CD4-positive, alpha-beta T cell treated with Interferon gamma for 1 hour (primary cell): ENCODE results near the gene RCOR1.
A peak's percentile ranks its signal among the peaks of the same experiment; 100 is the strongest.
"Not testable (repeated sequence)": the region's sequence is repeated elsewhere in the genome, so short reads cannot be mapped to it uniquely, and the experiment has no call there.

Source experiments
- DNase-seq: peaks from one replicate; pipeline ENCODE4 v3.0.0-alpha.2; 2020

RCOR1 gene

DNA sequence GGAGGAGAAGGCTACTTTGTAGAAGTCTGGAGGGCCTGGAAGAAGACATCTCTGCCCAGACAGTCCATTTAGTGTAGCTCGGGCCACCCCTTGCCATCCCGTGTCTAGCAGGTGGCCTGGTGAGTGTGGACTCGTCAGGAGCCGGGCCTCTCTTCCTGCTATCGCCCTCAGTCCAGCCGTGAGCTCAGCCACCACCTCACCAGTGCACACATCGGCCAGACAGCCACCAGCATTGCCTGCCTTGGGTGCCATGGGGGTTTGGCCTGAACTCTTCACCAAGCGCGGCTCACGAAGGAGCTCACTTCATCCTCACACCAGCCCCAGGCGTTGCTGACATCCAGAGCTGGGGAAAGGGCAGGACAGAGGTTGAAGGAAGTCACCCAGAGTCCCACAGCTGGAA is 165.2 kb downstream of the RCOR1 start:
- no peak for DNase-seq

DNA sequence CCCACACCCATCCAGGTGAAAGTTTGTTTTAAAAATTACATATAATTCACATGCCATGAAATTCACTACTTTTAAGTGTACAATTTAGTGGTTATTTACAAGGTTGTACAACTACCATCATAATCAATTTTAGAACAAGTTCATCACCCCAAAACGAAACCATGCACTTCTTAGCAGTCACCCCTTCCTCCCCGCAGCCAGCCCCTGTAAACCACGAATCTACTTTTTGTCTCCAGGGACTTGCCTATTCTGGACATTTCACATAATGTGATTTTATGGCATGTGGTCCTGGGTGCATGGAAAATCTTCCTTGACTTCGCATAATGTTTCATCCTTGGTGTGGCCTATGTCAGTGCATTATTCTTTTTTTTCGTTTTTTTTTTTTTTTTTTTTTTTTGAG is 165.6 kb downstream of the RCOR1 start:
- DNase-seq = no peak

DNA sequence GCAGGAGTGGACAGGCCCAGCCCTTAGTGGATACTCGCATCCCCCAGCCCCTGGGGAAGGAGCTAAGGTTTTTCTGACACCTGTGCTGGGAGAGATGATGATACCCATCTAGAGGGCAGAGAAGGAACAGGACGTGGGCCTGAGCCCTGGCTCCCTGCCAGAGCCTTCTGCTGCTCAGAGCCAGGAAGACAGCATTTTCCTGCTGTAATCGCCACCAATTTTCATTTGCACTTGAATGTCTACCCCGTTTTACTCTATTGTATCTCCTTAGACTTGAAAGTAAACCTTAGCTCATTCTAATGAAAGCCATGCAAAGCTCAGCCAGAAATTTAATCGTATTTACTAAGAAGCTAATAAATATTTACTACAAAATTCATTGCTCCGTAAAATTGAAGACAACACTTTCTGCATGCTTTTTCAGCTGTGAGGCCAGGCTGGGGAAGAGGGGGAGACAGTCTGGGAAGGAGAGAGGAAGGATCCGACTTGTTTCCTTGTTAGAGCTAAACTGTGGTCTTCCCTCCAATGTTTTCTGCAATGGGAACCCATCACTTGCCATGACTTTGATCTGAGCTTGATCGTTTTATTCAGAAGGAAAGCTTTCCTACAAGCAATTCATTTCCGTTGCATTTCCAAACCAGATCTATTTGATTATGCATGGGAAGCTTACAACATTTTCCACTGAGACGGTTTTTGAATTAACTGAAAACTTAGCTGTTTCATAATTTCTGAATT is 167.2 kb downstream of the RCOR1 start:
- no peak for DNase-seq

DNA sequence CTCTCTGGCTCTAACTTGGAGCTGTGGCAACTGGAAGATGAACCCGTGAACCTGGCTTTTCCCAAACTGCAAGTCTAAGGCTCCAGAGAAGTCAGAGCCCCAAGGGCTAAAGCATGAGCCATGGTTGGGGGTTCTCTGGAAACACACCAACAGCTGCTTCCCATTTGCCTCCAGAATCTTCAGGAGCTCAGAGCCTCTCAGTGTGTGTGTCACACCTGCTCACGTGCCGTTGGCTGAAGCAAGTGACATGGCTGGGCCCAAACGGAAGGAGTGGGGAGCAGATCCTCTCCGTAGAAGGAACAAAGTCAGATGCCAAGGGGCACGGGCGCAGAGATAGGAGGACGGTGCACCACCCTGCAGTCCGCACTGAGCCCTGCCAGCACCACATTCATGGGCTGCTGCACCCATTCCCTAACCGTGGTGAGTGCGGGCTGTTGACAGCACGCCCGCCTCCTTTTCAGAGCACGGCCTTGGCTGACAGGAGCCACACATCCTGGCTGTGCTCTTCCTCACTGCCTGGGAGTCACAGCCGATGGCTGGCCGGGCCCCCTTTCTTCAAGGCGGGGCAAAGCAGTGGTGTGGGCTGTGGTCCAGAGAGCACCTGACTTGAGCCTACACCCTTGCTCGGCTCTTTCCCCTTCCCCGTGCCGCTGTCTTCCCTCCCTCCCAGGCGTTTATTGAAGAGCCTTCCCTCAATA is 168.2 kb downstream of the RCOR1 start:
- no peak for DNase-seq

DNA sequence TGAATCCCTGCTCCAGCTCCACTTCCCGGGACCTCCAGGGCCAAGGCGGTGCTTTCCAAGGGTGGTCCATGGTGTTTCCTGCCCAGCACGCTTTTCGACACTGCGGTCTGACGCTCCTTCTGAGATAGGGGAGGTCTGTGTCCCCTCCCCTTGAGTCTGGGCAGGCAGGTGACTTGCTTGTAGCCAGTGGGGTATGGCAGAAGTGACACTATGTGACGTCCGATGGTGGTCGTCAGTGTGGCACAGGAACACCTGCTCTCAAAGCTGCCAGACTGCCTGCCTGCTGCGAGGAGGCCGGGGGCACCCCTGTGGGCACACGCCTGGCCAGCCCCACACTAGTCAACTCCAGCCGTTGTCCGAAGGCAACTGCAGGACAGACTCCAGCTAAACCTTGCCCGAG is 168.8 kb downstream of the RCOR1 start:
- no peak for DNase-seq

DNA sequence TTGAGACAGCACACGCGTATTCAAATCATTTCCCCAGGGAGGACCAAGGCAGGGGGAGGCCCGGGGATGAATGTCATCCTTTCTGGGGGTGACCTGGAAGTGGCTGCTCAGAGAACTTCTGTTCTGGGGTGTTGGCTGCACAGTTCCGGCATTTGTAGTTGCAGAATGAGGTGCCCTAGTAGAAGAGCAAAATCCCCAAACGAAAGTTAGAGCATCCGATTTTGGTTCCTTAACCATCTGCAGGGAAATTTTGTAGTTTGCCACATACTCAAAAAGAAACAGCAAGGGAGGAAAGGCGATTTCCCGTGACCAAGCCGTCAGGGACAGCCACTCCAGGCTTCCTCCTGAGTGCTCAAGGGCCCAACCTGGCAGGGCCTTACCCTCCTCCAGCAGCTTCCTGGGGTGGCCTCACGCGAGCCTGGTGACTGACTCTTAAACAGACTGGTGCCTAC is 171.8 kb downstream of the RCOR1 start:
- no peak for DNase-seq

DNA sequence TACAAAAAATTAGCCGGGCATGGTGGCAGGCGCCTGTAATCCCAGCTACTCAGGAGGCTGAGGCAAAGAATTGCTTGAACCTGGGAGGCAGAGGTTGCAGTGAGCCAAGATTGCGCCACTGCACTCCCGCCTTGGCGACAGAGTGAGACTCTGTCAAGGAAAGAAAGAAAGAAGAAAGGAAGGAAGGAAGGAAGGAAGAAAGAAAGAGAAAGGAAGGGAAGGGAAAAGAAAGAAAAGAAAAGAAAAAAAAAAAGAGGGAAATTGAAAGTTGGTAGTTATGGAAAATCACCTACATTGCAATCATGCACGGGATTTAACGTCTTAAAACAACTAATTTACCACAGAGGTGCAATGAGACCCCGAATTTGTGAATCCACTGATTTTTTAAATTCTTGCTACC is 173.3 kb downstream of the RCOR1 start:
- not testable (repeated sequence) for DNase-seq

DNA sequence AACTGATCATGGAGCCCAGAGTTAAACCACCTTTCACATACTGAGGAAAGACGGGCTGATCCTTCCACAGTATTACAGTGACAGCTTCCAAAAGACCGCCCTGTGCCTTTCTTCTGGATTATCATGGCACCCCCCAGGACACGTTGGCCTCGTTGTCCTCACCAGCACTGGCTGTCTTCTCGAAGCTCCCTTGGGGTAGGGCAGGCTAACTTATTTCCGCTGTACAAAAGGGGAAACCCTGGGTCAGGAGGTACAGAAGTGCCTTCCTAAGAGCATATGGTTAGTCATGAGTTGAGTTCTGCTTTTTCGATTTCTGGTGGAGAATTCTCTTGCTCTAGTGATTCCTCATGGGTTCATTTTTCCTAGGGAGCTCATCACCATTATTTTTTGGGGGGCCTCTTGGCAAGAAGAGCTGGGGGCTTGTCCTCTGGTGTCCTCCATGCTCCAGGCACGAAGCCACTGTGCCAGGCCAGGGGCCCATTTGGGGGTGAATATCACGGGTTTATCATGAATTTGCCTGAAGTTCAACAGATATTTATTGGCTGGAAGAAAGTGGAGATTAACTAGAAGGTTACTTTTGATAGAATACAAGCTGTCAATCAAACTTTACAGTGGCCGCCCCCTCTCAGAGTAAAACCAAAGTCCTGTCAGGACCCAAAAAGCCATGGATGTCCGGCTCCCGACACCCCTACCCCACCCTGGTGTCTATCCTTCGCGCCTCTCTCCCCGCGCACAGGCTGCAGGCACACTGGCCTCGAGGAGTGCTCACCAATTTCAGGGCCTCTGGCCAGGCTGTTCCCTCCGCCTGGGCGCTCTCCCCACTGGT is 176.0 kb downstream of the RCOR1 start:
- peak; percentile 73 for DNase-seq

DNA sequence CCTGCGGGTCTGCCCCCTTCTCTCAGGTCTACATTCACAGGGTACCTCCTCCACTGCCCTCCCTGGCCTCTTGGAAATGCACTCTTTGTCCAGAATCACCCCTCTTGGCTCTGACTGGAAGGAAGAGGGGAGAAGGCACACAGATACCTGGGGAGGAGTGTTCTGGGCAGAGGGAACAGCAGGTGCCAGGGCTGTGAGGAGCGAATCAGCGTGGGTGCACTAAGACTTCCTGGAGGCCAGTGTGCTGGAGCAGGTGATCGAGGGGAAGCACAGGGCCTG is 176.5 kb downstream of the RCOR1 start:
- DNase-seq = no peak

DNA sequence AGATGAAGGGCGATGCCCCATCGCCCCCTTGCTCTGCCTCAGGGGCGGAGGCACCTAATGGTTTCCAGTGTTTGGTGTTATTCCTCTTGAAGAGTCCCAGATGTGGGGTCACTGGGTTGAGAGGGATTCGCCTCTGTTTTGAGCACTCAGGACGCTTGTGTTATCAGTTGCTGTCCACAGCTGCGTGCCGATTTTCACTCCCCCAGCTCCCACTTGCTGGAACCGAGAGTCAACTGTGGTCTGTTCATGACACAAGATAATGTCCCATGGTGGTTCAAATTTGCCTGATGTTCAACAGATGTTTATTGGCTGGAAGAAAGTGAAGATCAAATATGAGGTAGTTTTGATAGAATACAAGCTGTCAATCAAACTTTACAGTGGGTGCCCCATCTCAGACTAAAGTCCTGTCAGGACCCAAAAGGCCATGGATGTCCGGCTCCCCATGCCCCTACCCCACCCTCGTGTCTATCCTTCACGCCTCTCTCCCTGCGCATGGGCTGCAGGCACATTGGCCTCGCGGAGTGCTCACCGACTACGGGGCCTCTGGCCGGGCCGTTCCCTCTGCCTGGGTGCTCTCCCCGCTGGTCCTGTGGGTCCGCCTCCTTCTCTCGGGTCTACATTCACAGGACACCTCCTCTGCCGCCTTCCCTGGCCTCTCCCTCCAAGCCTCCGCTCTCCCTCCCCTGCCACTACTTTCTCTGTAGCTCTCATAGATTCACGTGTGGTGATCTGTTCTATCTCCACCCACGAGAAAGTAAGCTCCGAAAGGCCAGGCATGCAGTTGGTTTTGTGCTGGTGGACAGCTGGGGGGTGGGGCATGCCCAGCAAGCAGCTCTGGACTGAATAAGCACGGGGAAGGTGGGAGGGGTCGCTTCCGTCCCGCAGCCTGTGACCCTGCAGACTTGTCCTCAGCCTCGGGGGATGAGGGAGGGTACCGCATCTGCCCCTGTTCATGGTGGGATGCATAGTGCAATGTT is 178.0 kb downstream of the RCOR1 start:
- DNase-seq = no peak

DNA sequence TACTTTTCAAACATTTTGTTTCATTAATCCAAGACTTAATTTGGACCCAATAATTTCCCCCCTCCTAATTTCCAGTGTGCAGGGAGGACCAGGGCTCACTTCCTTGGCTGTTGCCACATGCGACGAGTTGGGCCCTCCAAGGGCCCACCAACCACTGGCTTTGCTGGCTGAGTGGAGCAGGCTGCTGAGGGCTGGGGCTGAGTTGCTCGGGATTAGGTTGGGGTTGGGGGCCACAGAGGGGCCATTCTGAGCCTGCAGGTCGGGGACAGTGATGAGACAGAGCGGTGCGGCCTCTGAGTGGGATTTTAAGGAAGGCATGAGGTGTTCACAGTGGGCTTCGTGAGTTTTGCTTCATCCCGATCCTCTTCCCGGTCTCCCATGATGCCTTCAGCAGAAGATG is 178.7 kb downstream of the RCOR1 start:
- no peak for DNase-seq

DNA sequence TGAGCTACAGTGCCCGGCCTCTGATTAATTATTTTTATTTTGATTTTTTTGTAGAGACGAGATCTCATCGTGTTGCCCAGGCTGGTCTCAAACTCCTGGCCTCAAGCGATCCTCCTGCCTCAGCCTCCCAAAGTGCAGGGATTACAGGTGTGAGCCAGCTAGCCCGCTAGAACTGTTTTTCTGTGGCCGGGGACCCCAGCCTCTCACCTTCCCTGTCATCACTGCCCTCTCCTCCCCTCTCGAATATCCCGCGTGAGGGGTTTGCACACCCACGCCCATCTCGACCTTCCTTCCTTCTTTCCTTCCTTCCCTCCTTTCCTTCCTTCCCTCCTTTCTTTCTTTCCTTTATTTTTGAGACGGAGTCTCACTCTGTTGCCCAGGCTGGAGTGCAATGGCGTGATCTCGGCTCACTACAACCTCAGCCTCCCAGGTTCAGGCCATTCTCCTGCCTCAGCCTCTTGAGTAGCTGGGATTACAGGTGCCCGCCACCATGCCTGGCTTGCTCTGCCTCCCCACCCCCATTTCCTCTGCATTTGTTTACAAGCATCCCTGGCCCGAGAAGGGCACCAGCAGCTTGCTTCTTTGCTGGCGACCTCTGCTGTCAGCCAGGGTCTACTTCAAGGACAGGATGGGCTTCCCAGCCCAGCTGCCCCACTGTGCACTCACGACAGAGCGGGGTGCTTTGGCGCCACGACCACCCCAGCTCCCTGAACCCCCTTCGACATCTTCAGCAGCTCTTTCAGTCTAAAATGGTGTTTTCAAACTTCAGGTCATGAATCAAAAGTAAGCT is 180.5 kb downstream of the RCOR1 start:
- DNase-seq = no peak

DNA sequence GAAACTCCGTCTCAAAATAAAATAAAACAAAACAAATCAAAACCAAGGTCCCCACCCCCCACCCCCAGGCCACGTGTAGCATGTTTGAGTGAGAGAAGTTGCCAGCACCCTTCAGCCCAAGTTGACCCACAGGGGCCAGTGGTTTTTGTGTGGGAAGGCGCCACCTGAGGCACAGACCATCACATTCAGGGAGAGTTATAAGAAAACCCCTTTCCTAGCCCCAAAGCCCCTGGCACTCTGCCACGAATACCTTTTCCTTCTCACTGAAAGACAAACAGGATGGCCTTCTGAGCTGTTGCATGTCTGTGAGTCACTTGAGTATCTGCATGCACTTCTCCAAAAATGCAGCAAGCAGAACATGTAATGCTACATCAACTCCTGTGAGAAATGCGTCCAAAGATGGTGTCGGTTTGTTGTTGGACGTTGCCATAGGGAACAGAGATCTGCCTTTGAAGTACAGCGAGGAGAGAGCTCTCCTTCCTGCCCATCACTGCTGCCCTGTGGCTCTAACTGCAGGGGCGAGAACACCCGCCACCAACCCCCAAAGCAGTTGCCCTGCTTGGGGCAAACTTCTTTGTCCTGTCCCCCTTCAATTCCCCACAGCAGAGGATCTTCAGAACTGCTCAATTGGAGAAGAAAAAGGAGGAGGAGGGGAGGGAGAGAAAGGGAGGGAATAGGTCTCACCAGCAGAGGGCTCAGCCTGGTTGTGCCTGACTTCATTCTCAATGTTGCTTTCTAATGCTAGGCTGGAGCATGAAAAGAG is 182.1 kb downstream of the RCOR1 start:
- peak; percentile 74 for DNase-seq

DNA sequence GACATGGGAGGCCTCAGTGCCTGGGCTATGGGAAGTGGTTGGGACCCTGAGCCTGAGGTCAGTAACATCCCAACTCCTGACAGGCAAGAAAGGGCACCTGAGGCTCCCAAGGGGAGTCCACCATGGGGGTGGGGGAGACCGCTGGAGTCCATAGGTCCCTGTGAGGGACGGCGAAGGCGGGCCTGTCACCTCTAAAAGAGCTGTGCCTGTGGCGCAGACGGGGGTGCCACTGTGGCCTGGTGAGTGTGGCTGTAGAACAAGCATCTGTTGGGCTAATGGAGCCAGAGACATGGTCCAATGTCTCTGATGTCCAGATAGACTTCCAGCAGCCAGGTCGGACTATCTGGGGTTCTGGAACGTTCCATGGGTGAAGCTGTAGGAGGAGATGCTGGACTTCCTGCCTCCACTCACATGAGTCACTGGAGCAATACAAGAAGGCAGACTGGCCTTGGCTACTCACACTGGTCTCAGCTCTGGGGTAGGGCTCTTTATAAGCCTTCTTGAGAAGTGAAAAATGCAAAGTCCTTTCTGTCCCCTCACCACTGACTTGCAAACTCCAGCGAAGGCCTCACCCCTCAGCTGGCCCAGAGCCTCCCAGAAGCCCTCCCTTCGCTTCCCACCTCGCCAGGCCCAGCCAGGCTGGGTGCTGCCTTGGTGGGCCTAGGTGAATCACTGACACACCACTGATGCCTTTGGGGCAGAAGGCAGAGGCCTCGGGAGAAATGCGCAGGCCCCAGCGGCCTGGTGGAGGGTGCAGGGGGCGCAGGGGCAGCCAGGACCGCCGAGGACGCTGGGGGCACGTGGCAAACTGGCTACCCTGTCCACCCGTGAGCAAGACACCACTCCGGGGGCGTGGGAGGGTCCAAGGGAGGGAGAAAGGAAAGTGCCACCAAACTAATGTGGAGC is 183.7 kb downstream of the RCOR1 start:
- DNase-seq = no peak

DNA sequence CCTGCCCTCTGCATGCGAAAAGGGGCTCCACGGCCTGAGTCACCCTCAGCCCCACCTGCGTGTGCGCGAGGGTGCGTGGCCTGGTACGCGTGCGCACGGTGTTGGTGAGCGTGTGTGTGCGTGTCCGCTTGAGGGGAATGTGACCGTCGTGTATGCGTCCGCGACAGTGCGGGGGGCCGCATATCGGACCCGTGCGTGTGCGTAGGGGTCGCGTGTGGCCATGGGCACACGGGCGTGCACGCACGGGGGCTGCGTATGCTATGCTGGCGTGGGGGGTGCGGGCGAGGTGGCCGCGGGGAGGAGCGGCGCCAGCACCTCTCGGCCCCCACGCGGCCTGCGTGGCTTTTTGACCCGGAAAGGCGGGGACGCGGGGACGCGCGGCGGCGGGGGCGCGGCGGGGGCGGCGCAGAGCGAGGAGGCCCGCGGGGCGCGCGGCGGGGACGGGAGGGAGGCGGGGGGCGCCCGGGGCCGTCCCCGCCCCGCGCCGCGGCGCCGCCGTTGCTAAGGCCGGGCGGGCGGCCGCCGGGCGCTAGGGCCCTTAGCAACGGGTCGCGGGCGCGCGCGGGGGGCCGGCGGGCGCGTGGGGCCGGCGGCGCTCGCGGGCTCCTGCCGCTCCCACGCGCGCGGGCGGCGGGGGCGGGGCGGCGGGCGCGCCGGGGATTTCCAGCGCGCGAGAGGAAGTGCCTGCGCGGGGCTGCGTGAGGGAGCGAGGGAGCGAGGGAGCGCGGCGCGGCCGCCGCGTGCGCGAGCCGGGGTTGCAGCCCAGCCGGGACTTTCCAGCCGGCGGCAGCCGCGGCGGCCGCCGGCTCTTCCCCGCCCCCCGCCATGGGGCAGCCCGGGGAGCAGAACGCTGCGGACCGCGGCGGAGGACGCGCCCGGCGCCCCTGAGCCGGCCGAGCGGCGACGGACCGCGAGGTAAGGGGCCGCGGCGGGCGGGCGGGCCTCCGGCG is 184.6 kb downstream of the RCOR1 start, which contains the start of gene TRAF3:
Gene TRAF3 (plus strand): TSS at position 689 of the 950 bp plus-strand sequence. CDS start 92,753 bp downstream, outside the sequence.
- peak; percentile 91 for DNase-seq

DNA sequence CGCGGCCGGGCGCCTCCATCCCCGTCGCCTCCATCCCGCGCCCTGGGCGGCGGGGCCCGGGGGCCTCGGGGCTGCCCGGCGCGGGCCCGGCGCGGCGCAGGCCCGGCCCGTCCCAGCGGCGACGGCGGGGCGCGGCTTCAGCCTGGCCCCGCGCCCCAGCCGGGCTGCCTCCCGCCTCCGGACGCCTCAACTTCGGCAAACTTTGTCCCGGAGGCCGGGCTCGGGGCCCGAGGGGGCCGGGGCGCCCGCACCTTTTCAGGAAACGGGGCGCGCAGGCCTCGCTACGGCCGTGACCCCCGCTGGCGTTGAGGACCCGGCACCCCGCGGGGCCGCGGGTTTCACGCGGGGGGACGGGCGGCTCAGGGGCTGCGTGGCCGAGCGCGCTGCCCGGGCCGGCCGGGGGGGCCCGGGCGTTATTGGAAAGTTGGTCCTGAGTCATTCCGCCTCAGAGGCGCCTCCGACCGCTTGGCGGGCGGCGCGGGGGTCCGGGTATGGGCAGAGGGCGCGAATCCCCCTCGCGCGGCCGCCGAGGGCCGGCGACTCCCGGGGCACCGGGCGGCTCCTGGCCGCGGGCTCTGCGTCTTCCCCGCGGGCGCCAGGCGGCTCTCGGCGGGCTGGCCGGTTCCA is 185.4 kb downstream of the RCOR1 start:
- no peak for DNase-seq

DNA sequence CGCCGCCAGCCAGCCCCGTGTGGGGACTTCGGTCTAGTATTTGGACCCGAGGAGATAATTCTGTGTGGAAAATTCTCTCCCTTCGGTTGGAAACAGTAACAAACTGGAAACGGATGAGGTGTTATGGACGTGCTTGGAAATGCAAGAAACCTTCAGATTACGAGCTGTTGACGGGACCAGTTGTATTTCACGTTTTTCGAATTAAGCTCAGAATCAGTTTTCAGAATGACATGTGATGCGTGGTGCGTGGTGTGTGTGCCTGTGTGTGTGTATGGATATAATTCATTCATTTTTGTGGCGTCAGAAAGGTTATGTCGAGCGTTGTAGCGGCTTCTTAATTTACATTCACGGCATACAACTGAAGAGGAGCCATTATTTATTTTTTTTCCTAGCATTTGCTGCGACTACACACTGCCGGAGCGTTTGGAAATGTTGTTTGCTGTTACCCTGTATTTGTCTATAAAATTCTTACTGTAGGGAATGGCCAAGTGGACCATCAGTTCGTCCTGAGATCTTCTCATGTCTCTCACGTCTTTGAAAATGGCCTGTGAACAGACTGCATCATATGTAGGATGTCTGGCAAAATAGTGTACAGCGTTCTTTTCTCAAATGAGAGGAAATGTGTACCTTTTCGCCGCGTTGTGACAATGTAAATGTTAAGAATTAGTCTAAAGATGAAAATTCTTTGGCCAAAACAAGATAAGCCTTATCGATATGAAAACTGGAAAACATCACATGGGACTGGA is 186.1 kb downstream of the RCOR1 start:
- DNase-seq = no peak
